ENCODE data around the gene BCAS1. TPM values are rescaled to one million over a fixed set of nuclear protein-coding genes. Genes with fewer than 3 reads are reported as not detected.
"Not testable (repeated sequence)": the region's sequence is repeated elsewhere in the genome, so short reads cannot be mapped to it uniquely, and the experiment has no call there.

The BCAS1 gene
- polyA plus RNA-seq, 3 donors, result 2.6 to 4.6 (median 3.2) TPM

DNA sequence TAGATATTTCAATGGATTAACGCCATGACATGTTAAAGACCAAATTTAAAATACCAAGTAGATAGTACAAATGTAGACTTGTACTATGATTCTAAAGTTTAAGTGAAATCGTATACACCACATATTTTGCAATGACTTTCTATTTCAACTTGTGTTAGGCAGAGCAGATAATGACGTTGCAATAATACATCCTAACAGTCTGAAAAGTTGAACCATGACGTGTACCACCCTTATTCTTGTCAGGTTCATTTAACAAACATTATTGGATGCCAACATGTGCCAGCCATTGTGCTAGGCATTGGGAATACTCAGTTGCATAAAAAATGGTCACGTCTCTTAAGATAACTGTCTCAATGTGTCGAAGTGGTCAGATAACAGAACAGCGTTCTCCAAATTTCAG lies 50.0 kb downstream of the BCAS1 start:
- DNase-seq, result no peak

DNA sequence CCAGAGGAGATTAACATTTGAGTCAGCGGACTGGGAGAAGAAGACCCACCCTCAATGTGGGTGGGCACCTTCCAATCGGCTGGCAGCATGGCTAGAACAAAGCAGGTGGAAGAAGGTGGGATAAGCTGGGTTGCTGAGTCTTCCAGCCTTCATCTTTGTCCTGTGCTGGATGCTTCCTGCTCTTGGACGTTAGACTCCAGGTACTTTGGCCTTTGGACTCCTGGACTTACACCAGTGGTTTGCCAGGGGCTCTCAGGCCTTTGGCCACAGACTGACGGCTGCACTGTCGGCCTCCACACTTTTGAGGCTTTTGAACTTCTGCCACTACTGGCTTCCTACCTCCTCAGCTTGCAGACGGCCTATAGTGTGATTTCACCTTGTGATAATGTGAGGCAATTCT lies 50.8 kb downstream of the BCAS1 start:
- DNase-seq, result no peak

- DNase-seq, result no peak
Measured at GRCh38 chr20:54019127-54019526, 51.3 kb downstream of the BCAS1 start.

- no peak for DNase-seq
Measured at GRCh38 chr20:54017846-54018245, 52.5 kb downstream of the BCAS1 start.

DNA sequence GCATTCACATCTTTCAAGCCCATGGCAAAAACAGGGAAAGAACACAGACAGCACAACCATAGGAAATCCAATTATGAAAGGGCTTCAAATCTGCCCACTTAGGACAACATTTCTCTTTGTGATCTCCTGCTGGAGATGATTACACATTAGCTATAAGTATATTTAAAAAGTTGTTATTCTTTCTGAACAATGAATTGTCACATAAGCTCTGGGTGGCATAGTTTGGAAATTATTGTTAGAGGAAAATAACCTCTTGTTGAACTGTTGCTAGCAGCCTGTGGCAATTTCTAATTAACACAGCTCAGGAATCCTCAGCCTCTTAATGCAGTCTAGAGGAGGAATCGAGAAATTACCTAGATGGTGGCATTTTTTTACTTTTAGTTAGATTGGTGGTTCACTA lies 54.9 kb downstream of the BCAS1 start:
- DNase-seq, result no peak

DNA sequence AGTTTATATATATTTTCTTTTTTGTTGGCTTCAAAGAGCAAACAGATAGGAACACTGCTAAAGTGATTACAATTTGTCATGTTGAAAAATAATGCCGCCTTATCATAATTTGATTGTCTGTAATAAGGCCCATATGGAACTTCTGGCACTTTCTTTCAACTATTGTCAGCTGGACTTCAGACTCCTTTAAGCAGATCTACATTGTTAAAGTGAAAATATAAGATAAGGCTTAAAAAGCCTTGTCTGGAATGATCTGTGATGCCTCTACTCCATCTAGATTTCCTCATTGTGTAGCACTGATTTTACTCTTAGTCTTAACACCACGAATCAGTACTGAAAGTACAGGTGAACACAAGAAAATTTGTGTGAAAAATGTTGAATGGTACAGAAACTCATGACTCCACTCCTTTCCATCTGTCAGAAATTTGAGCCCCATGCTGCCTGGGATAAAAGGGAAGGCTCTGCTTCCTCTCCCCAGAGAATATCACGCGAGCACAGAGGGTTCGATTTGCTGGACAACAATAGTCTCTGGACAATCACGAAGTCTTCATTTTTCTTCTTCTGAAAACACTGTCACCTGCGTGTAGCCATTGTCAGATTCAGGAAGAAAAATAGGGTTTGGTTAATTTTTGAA lies 56.0 kb downstream of the BCAS1 start:
- no peak for DNase-seq

- no peak for DNase-seq
Measured at GRCh38 chr20:54013471-54013870, 56.9 kb downstream of the BCAS1 start.

DNA sequence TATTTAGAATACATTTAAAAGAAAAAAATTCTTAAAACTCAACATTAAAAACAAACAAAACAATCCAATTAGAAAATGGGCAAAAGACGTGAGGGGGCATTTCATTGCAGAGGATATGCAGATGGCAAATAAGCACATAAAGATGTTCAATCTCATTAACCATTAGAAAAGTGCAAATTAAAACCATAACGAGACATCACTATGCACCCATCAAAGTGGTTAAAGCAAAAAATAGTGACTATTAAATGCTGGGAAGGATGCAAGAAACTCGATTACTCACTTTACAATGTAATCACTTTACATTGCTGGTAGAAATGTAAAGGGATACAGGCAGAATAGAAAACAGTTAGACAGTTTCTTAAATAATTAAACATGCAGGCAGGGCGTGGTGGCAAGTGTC lies 59.0 kb downstream of the BCAS1 start:
- DNase-seq, result no peak

GRCh38 chr20:54006216-54006615 lies 64.2 kb downstream of the BCAS1 start:
- not testable (repeated sequence) for DNase-seq

GRCh38 chr20:54005524-54005923 lies 64.9 kb downstream of the BCAS1 start:
- no peak for DNase-seq

GRCh38 chr20:54004445-54004844 lies 65.9 kb downstream of the BCAS1 start:
- DNase-seq, result no peak

GRCh38 chr20:54002741-54003140 lies 67.7 kb downstream of the BCAS1 start:
- no peak for DNase-seq

DNA sequence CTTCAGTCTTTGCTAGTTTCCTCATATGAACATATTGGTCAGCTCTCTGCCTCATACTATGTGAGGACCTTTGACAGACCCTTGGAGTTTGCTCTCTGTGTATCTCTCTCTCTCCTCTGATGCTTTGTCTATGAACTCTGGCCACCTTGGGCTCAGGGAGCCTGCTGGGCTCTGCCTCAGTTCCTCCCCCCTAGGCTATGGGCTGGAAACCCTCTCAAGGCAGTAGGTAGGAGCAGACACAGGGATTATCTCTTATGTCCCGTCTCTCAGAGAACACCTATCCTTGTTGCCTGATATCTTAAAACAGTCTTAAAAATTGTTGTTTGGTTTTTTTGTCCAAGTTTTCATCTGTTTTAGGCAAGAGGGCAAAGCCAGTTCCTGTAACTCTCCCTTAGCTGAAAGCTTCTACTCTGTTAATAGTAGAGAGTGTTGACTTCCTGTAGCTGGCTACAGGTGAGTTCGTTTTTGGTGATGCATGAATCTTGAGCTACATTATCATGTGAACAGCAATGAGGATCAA lies 68.3 kb downstream of the BCAS1 start:
- DNase-seq, result no peak

DNA sequence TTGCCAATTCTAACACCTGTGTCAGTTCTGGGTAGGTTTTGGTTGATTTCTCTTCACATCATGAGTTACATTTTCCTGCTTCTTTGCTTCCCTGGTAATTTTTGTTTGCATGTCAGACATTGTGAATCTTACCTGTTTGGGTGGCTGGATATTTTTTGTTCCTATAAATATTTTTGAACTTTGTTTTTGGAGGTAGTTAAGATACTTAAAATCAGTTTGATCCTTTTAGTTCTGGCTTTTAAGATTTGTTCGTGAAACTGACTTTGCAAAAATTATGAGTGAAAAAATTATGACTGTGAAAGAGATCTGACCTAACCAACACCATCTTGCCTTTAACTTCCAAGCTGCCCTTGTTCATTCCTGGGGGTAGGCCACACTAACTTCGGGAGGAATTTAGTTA lies 69.5 kb downstream of the BCAS1 start:
- no peak for DNase-seq

DNA sequence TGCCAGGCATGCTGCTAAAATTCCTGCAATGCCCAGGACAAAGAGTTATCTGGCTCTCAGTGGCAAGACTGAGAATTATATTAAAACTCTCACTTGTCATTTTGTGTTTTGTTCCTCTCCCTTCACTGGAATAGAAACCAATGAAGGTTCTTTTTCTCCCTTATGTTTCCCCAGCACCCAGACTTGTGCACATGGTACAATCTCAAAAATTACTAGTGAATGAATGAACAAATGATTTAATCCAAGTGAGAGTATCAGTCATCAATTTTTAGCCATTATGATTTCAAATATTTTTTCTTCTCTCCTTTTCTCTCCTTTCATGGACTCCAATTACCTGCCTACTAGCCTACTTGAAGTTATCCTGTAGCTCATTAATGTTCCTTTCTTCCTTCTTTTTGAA lies 70.1 kb downstream of the BCAS1 start:
- DNase-seq, result no peak

- DNase-seq, result no peak
Measured at GRCh38 chr20:53999077-53999476, 71.3 kb downstream of the BCAS1 start.

- no peak for DNase-seq
Measured at GRCh38 chr20:53996584-53997486, 73.6 kb downstream of the BCAS1 start.

DNA sequence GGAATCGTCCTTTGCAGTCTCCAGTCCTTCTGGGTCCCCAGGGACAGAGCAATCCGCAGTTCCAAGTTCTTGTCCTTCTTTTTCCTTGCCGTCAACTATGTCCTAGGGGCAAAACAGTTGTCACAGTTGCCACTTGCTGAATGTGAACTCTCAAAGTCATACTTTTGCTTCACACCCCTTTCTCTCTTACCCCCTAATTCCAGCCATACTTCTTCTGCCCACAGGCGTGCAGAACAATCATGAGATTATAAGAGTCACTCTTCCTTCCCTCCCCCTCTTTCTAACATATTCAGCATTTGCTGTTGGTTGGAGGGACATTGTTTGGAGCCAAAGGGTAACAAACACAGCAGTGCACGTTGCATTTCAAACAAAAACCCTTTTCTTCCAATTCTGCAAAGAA lies 74.4 kb downstream of the BCAS1 start:
- no peak for DNase-seq

- peak; percentile 24 for DNase-seq
Measured at GRCh38 chr20:53994088-53994487, 76.3 kb downstream of the BCAS1 start.

GRCh38 chr20:53993310-53993709 lies 77.1 kb downstream of the BCAS1 start:
- no peak for DNase-seq

DNA sequence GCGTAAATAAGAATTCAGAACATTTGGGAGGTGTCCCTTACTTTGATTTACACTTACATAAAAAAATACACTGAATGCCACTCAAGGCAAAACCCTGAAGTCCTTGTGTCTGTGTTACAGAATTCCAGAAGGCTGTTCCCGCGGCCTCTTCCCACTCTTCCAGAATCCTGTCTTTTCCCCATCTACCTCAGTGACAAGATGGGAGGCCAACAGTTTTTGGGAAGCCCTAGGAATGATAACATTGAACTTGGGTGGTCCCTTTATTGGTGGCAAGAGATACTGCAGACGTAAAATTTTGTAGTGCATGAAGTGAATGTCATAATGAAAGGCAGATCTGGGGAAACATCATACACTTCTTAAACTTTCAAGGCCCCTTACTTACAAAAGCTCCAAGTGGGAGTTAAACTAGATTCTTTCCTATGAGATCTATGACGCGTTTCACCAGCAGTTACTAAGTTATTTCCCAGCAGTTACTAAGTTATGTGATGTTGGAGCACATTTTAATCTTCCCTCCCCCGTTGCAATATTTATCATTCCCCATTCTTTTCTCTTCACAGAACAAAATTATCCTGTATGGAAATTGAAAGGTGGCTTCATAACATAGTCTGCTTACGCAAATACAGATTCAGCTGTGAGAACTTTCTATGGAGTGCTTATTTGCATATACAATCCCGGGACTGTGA lies 79.5 kb downstream of the BCAS1 start:
- no peak for DNase-seq

GRCh38 chr20:53990003-53990402 lies 80.4 kb downstream of the BCAS1 start:
- DNase-seq, result no peak

DNA sequence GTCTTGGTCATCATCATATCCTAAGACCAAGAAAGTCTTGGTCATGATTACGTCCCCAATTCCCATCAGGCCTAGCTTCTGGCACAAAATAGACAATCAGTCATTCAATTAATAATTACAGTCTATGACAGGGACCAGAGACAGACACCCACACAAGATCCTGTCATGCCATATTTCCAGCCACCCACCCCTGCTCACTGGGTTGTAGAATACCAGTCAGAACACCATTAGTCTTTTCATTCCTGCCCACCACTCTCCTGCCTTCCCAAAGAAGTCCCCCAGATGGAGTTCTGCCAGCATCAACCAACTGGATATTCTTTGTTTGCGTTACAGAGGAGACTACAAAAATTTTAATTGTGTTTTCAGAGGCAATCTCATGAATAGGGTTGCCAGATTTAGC lies 81.0 kb downstream of the BCAS1 start:
- DNase-seq, result no peak

Measured in renal pelvis (tissue), 4 donors.